Transverse colon (tissue), 4 donors: ENCODE measurements around the gene CD96.

Experiments used
- CTCF ChIP-seq, 5 experiments: fragments of 200-600 bp in 3 of 5; fragments of 450-650 bp in 2 of 5; sonication (generic) in 3 of 5; IDR thresholded peaks; 1 replicate in 2 of 5; 2 replicates in 3 of 5; pipeline ENCODE4 v1.5.1; 2016 to 2017; ENCODE audit warnings: antibody characterized with exemption in 5 of 5, inconsistent platforms in 3 of 5, mild to moderate bottlenecking in 2 of 5, moderate library complexity in 1 of 5
- EP300 ChIP-seq: sonication (generic); formaldehyde crosslinking; IDR thresholded peaks from one replicate; pipeline ENCODE4 v1.6.1; 2017; ENCODE audit warnings: antibody characterized with exemption, low read depth
- POLR2A ChIP-seq: fragments of 450-650 bp; IDR thresholded peaks from one replicate; pipeline ENCODE4 v1.6.1; 2016; ENCODE audit warnings: antibody characterized with exemption, mild to moderate bottlenecking, moderate library complexity
- POLR2AphosphoS5 ChIP-seq, 3 donors: sonication (generic); formaldehyde crosslinking; IDR thresholded peaks; one replicate each; pipeline ENCODE4 v1.6.1; 2016; ENCODE audit warnings: antibody characterized with exemption in 3 of 3

DNA sequence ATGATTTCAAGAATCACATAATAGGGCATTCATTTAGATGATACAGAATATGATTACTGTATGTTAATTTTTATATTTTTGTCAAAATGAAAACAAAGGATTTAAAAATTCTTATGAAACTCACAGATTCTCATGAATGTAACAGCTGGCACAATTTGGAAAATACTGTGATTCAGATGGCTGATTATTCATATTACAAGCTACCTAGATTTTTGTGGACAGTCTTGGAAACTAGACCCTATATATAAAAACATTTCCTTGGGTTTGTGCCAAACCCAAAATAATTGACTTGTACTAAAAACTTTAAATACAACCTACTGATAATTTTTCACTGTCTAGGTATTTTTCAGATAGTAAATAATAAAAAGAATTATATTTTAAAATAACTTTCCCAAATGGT lies 26.9 kb downstream of the CD96 start:
- TF ChIP-seq CTCF (IDR thresholded peaks at IDR 0.05) (no peak), POLR2AphosphoS5 (IDR thresholded peaks at IDR 0.05) (no peak), EP300 (no peak), POLR2A (no peak)
